Fibroblast of skin of back (primary cell): ENCODE results near the gene DDT.
"Not testable (repeated sequence)": the region's sequence is repeated elsewhere in the genome, so short reads cannot be mapped to it uniquely, and the experiment has no call there.

ENCODE experiments used
- DNase-seq: peaks from one replicate; pipeline ENCODE4 v3.0.0-alpha.2; 2013

Gene DDT

GRCh38 chr22:23989583-23990244, 15.5 kb upstream of the DDT start:
- not testable (repeated sequence) for DNase-seq

- DNase-seq = not testable (repeated sequence)
Observed at GRCh38 chr22:23986538-23987178, 12.4 kb upstream of the DDT start.

DNA sequence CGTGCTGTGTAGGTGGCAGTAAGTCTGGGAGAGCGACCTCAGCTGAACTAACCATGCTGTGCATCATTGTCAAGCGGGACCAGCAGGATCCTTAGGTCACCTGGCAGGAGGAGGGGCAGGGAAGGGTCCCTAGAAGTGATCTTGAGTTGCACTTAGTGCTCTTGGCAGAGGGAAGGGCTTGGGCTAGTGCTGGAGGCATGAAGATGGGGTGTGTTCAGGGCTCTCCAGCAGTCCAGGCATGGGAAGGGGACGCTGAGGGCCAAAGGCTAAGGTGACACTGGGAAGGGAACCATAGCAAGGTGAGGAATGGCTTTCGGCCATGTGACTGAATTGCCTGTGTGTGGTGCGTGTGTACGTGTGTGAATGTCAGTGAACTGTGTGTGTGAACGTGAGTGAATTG, 11.8 kb upstream of the DDT start:
- DNase-seq = not testable (repeated sequence)

- DNase-seq = no peak
Observed at GRCh38 chr22:23984430-23984829, 10.2 kb upstream of the DDT start.

- not testable (repeated sequence) for DNase-seq
Observed at GRCh38 chr22:23980567-23980966, 6.3 kb upstream of the DDT start.

DNA sequence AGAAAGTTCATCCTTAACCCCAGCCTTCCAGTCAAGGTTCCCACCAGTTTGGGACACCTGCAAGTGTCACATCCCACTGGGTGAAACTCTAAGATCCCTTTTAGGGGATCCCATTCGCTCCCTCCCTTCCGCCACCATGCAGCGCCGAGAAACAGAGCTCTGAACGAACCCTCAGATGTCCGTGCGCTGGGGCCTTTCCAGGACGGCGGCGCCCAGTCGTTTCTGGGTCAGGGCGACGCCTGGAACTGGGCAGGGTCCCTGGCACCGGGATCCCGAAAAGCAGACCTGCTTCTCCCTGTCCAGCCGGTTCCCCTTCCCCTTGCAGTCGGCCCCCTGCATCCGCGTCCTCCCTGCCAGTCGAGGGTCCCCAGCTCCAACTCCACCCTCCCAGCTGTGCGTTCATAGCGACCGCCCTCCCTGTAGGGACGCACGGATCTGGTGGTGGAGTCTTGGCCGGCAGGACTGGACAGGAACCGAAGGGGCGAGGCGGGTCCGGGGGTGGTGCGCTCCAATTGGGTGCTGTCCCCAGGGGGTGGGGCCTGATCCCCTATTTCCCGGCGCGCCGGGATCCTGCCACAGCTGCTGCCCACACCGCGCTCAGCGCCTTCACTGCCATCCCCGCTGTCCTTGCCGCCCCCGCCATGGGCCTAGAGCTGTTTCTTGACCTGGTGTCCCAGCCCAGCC, 5.5 kb upstream of the DDT start, which contains the start of gene GSTT2:
GSTT2 (plus strand) TSS at position 578 of the 684 bp plus-strand sequence.
- not testable (repeated sequence) for DNase-seq

DNA sequence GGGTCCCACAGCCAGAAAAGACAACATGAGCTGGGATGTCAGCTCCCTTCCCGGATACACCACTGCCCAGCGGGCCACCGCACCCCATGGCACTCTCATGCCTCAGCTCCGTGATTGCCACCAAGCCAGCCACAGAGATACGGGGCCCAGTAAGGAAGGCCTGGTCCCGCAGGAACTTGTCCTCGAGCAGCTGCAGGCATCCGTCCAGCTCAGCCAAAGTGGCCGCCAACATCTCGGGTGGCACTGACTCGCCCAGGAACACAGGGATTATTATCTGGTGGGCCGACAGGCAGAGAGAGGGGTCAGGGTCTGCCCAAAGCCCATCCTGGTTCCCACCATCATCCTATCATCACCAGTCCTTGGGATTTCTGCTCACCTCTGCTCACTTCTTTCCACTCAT, 3.1 kb upstream of the DDT start:
- DNase-seq = not testable (repeated sequence)

DNA sequence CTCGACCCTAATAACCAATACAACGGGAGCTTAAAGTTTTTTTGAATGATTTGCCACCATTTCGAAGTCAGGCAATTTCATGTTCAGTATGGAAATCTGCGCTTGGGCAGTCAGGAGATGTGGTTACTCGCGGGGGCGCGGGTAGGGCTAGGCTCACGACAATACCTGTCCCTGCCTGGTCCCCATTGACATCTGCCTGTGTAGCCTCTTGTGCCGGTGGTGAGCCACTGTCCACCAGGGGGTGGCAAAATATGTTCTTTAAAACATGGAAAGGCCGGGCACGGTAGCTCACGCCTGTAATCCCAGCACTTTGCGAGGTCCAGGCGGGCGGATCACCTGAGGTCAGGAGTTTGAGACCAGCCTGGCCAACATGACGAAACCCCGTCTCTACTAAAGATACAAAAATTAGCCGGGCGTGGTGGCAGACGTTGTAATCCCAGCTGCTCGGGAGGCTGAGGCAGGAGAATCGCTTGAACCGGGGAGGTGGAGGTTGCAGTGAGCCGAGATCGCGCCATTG, 653 bp upstream of the DDT start:
- DNase-seq = not testable (repeated sequence)

DNA sequence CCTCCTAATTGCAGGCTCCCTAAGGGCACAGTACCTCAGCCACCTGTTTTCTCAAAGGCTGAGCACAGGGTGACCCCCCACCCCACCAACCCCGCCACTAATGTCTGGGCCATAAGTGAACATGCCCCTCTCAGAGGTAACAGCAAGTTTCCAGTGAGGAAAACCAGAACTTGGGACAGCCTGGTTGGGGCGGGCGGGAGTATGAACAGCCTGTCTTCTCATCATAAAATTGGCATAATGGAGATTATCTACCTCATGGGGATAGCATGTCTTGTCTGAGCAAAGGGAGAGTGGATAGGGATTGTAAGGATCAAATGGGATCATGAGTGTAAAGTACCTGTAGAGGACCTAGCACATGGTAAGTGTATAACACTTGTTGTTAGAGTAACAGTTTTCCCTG, 2.3 kb downstream of the DDT start:
- not testable (repeated sequence) for DNase-seq

DNA sequence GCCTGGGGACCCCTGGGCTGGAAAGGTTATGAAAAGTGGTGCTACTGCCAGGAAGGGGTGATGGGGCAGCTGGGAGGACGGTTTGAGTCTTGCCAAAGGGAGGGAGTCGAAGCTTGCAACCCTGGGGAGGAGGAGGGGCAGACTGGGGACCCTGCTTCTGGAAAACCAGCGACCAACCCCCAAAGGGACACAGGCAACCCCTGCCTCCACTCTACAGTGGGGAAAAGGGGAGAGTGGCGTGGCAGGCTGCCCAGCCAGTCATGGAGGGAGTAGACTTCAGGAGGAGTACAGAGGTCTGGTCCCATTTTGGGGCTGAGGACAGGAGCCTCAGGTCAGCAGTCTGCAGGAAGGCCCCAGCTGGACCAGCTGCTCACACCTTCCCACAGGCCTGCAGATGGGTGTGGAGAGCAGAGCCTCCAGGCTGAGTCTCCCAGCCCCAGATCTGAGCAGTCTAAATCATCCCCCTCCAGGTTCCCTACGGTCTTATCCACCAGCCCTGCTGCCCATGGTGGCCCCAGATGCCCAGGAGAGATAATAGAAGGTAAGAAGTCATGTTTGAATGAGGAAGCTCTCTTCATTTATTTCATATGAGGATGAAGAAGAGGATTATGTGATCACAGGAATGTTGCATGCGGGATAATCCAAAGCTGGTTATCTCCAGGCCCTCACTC, 3.3 kb downstream of the DDT start:
- DNase-seq = no peak

DNA sequence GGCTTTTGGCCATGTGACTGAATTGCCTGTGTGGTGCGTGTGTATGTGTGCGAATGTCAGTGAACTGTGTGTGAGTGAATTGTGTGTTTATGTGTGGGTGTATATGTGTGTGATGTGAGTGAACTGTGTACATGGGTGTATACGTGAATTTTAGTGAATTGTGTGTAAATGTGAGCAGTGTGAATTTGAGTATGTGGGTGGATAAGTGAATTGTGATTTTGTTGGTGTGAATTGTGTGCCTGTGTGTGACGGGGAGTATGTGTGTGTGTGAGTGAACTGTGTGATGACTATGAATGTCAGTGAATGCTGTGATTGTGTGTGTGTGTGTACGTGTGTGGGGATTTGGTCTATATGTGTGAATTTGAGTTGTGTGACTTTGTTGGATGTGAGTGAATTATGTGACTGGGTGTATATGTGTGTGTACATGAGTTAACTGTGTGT, 4.0 kb downstream of the DDT start:
- no peak for DNase-seq

GRCh38 chr22:23969071-23969470, 5.2 kb downstream of the DDT start:
- DNase-seq = no peak

GRCh38 chr22:23966568-23966967, 7.7 kb downstream of the DDT start, which contains the start of gene DDTL:
Gene DDTL (plus strand): TSS chr22:23966888. CDS start chr22:23966915, 27 bp downstream.
- not testable (repeated sequence) for DNase-seq

GRCh38 chr22:23966094-23966493, 8.1 kb downstream of the DDT start:
- DNase-seq = not testable (repeated sequence)

DNA sequence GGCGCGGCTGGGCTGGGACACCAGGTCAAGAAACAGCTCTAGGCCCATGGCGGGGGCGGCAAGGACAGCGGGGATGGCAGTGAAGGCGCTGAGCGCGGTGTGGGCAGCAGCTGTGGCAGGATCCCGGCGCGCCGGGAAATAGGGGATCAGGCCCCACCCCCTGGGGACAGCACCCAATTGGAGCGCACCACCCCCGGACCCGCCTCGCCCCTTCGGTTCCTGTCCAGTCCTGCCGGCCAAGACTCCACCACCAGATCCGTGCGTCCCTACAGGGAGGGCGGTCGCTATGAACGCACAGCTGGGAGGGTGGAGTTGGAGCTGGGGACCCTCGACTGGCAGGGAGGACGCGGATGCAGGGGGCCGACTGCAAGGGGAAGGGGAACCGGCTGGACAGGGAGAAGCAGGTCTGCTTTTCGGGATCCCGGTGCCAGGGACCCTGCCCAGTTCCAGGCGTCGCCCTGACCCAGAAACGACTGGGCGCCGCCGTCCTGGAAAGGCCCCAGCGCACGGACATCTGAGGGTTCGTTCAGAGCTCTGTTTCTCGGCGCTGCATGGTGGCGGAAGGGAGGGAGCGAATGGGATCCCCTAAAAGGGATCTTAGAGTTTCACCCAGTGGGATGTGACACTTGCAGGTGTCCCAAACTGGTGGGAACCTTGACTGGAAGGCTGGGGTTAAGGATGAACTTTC, 13.0 kb downstream of the DDT start, which contains the start of gene GSTT2B:
GSTT2B (minus strand) TSS at position 112 of the 688 bp plus-strand sequence; CDS start at position 48, 64 bp downstream.
- DNase-seq = not testable (repeated sequence)

DNA sequence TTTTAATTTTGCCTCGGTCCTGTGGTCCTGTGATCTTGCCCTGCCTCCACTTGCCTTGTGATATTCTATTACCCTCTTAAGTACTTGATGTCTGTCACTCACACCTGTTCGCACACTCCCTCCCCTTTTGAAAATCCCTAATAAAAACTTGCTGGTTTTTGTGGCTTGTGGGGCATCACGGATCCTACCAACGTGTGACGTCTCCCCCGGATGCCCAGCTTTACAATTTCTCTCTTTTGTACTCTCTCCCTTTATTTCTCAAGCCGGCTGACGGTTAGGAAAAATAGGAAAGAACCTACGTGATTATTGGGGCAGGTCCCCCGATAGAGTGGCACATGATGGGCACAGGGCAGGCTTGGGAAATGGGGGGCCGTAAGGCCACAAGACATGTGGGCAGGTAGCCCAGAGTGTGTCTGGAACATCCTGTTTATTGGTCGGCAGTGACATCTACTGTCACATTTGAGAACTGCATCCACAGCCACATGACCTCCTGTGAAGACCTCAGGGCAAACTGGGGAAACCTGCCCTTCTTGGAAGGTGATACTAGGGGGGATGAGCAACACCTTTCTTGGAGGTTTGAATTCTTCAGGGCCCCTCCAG, 17.8 kb downstream of the DDT start:
- DNase-seq = peak; percentile 67

GRCh38 chr22:23955886-23956285, 18.4 kb downstream of the DDT start:
- DNase-seq = not testable (repeated sequence)

GRCh38 chr22:23954991-23955305, 19.3 kb downstream of the DDT start:
- not testable (repeated sequence) for DNase-seq

- DNase-seq = not testable (repeated sequence)
Observed at GRCh38 chr22:23954193-23954990, 19.8 kb downstream of the DDT start.

- DNase-seq = not testable (repeated sequence)
Observed at GRCh38 chr22:23953485-23953884, 20.8 kb downstream of the DDT start.
